Measurements from ENCODE around the gene PLA2G1B.

PLA2G1B gene

GRCh38 chr12:120327593-120327992, at the start of gene PLA2G1B:
PLA2G1B (minus strand) TSS chr12:120327779; CDS start chr12:120327753, 26 bp downstream.
- DNase-seq (ENCODE audit: low read depth in 2 of 2): no peak

- no peak for DNase-seq (ENCODE audit: low read depth in 2 of 2)
Measured at GRCh38 chr12:120376934-120377572, 49.5 kb upstream of the PLA2G1B start.

- DNase-seq (ENCODE audit: low read depth in 2 of 2): no peak
Measured at GRCh38 chr12:120376416-120376815, 48.8 kb upstream of the PLA2G1B start.

- no peak for DNase-seq (ENCODE audit: low read depth in 2 of 2)
Measured at GRCh38 chr12:120376009-120376408, 48.4 kb upstream of the PLA2G1B start.

GRCh38 chr12:120373683-120374082, 46.1 kb upstream of the PLA2G1B start:
- no peak for DNase-seq (ENCODE audit: low read depth in 2 of 2)

- DNase-seq (ENCODE audit: low read depth in 2 of 2): no peak
Measured at GRCh38 chr12:120370343-120371243, 43.0 kb upstream of the PLA2G1B start.

- no peak for DNase-seq (ENCODE audit: low read depth in 2 of 2)
Measured at GRCh38 chr12:120369603-120370342, 42.2 kb upstream of the PLA2G1B start.

- no peak for DNase-seq (ENCODE audit: low read depth in 2 of 2)
Measured at GRCh38 chr12:120368789-120369602, 41.4 kb upstream of the PLA2G1B start, which contains the start of gene MSI1. MSI1 (minus strand) TSS chr12:120369164; CDS start chr12:120369091, 73 bp downstream.

GRCh38 chr12:120367924-120368788, 40.6 kb upstream of the PLA2G1B start:
- peak in 1 of 2 donors; percentile 40 for DNase-seq (ENCODE audit: low read depth in 2 of 2)

GRCh38 chr12:120367233-120367923, 39.8 kb upstream of the PLA2G1B start:
- DNase-seq (ENCODE audit: low read depth in 2 of 2): no peak

- DNase-seq (ENCODE audit: low read depth in 2 of 2): no peak
Measured at GRCh38 chr12:120366845-120367232, 39.3 kb upstream of the PLA2G1B start.

- no peak for DNase-seq (ENCODE audit: low read depth in 2 of 2)
Measured at GRCh38 chr12:120366341-120366705, 38.7 kb upstream of the PLA2G1B start.

GRCh38 chr12:120365675-120366340, 38.2 kb upstream of the PLA2G1B start:
- no peak for DNase-seq (ENCODE audit: low read depth in 2 of 2)

- no peak for DNase-seq (ENCODE audit: low read depth in 2 of 2)
Measured at GRCh38 chr12:120364487-120364886, 36.9 kb upstream of the PLA2G1B start.

- DNase-seq (ENCODE audit: low read depth in 2 of 2): no peak
Measured at GRCh38 chr12:120363274-120363855, 35.8 kb upstream of the PLA2G1B start.

GRCh38 chr12:120362516-120363273, 35.1 kb upstream of the PLA2G1B start:
- no peak for DNase-seq (ENCODE audit: low read depth in 2 of 2)

GRCh38 chr12:120361506-120362208, 34.1 kb upstream of the PLA2G1B start:
- no peak for DNase-seq (ENCODE audit: low read depth in 2 of 2)

Measured in stimulated activated CD4-positive, alpha-beta T cell treated with anti-CD3 and anti-CD28 coated beads, Interleukin-15, amount 100 ng/mL, for 48 hours (primary cell).